Ishikawa (cell line): ENCODE measurements around the gene SAMD3.

Experiments used
- FOXM1 ChIP-seq: IDR thresholded peaks from 2 replicates; pipeline ENCODE4 v1.6.1; 2012; ENCODE audit warnings: low read depth, borderline replicate concordance
- MAX ChIP-seq: IDR thresholded peaks from 2 replicates; pipeline ENCODE4 v1.6.1; 2012
- RAD21 ChIP-seq: IDR thresholded peaks from 2 replicates; pipeline ENCODE4 v1.6.1; 2012; ENCODE audit warnings: low read depth
- REST ChIP-seq: IDR thresholded peaks from 2 replicates; pipeline ENCODE4 v1.6.1; 2012; ENCODE audit warnings: low read depth, mild to moderate bottlenecking
- YY1 ChIP-seq: IDR thresholded peaks from 2 replicates; pipeline ENCODE4 v1.6.1; 2012; ENCODE audit warnings: low read depth
- TF ChIP-seq, protein P1 (sequence below): IDR thresholded peaks from 2 replicates; pipeline ENCODE4 v1.6.1; 2012

GRCh38 chr6:130187335-130188206 lies 35.2 kb downstream of the SAMD3 start:
- TF ChIP-seq, protein P1, sequence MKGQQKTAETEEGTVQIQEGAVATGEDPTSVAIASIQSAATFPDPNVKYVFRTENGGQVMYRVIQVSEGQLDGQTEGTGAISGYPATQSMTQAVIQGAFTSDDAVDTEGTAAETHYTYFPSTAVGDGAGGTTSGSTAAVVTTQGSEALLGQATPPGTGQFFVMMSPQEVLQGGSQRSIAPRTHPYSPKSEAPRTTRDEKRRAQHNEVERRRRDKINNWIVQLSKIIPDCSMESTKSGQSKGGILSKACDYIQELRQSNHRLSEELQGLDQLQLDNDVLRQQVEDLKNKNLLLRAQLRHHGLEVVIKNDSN, result no peak
- TF ChIP-seq FOXM1 (no peak), RAD21 (no peak), REST (no peak), YY1 (no peak), MAX (no peak)
